Activated CD8-positive, alpha-beta memory T cell treated with anti-CD3 and anti-CD28 coated beads for 4 hours (primary cell): Measurements from ENCODE around the gene GNPTAB.

Experiments
- DNase-seq, 2 donors: peaks; one replicate each; pipeline ENCODE4 v3.0.0-alpha.2; 2020; ENCODE audit warnings: low read depth in 2 of 2

GNPTAB gene

DNA sequence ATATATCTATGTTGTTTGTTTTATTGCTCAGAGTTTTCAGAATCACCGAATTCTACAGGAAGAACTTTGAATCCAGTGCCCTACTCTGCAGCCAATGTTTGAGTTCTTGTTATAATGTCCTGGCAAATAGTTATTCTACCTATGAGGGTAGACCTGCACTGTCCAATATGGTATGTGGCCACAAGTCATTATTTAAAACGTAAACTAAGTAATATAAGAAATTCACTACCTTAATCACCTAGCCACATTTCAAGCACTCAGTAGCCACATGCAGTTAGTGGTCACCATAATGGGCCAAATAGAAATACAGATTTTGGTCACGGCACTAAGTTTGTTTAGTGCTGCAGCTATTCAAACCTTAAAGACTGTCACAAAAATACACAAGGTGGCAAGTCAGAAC lies 26.4 kb downstream of the GNPTAB start:
- no peak for DNase-seq

DNA sequence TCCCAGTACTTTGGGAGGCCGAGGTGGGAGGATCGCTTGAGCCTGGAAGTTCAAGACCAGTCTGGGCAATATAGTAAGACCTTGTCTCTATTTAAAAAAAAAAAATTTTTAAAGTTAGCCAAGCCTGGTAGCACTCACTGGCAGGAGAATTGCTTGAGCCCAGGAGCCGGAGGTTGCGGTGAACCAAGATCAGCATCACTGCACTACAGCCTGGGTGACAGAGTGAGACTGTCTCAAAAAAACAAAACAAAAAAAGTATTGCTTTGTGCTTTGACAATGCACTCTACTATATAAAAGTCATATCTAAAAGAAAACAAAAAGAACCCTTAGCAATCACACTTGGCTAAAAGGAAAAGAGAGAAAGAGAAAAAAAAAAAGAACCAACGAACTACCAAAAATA lies 26.8 kb downstream of the GNPTAB start:
- no peak for DNase-seq

DNA sequence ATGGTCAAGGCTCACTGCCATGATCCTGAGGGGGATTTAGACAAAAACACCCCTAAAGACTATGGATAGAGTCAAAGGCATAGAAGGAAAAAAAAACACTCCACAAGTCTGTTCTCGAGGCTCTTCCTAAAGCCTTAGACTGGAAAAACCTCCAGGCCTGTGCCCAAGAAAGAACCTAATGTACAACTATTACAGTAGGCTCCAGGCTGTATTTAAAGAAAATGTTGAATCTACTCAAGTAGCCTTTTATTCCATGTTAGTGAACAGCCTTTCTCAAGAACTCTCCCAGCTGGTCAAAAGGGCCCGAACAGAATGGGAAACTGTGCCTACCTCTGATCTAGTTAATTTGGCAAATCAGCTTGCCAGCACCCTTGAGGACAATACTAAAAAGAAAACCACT lies 28.3 kb downstream of the GNPTAB start:
- no peak for DNase-seq

DNA sequence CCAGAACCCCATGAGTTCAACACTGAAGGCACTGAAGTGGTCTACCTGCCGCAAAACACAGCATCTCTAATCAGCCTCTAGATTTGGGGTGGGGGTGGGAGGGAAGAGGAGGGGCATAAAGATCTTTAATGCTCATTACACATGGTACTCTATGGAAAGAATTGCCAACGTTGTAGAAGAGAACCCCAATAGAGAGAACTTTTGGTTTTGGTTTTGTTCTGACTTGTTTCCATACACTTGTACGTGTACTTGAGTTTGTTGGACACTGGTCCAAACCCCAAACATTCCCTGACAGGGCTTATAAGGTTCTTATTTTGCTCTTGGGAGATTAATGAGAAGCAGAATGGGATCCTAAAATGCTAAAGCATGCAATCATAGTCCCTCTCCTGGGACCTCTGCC lies 31.0 kb downstream of the GNPTAB start:
- no peak for DNase-seq

DNA sequence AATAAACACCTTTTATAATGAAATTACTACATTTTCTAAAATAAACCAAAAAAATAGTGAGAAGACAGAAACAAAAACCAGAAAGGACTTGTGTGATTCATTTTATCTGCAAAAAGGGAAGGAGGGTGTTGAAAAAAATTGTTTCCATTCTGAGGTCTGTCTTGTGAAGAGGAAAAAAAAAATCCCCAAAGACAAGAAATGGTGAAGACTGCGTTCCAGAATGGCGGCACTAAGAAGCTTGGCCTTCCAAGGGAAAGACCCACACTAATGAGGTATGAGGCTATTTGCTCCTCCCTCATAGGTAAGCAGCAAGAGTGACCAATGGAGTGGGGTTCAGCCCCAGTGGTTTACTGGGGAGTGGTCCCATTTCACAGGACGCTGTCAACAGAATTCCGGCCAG lies 35.0 kb downstream of the GNPTAB start:
- DNase-seq: no peak

DNA sequence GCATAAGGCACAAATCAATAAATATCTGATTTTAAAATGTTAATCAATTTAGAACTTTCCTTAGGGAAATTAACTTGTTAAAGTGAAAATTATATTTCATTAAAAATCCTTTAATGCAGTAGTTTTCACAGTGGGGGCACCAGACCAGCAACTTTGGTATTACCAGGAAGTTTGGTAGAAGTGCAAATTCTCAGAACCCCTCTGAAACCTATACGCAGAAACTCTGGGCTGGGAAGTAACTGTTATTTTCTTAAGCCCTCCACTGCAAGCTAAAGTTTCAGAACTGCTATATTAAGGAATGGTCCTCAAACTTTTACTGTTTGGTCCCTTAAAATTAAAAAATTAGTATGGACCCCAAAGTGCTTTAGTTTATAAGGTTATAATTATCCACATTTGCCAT lies 35.7 kb downstream of the GNPTAB start:
- DNase-seq: no peak

DNA sequence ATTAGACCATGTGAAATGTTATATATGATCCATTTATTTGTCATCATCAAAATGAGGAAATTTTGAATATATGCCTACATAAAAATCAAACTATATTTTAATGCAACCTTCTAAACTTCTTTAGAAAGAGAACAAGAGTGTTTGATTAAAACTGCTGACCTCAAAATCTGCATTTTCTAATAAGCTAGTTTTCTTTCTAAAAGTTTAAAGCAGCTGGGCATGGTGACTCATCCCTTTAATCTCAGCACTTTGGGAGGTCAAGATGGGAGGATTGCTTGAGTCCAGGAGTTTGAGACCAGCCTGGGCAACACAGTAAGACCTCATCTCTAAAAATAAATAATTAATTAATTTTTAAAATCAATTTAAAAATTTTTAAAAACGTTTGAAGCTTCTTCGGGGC lies 36.2 kb downstream of the GNPTAB start:
- DNase-seq: no peak

DNA sequence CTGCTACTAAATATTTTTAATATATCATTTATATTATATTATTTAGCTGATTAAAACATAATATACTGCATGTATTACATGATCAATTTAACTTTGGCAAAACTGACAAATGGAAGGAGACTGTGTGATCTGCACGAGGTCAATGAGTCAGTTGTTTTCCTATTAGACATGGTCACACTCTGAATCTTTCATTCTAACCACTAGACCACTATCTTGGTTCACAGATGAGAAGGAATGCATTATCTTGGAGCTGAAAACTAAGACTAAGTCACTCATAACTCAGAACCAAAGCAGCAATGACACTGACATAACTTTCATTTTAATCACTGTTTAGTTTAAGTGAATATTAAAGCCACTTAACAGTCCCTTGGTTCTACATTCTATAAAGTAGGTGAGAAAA lies 37.4 kb downstream of the GNPTAB start:
- DNase-seq: no peak

DNA sequence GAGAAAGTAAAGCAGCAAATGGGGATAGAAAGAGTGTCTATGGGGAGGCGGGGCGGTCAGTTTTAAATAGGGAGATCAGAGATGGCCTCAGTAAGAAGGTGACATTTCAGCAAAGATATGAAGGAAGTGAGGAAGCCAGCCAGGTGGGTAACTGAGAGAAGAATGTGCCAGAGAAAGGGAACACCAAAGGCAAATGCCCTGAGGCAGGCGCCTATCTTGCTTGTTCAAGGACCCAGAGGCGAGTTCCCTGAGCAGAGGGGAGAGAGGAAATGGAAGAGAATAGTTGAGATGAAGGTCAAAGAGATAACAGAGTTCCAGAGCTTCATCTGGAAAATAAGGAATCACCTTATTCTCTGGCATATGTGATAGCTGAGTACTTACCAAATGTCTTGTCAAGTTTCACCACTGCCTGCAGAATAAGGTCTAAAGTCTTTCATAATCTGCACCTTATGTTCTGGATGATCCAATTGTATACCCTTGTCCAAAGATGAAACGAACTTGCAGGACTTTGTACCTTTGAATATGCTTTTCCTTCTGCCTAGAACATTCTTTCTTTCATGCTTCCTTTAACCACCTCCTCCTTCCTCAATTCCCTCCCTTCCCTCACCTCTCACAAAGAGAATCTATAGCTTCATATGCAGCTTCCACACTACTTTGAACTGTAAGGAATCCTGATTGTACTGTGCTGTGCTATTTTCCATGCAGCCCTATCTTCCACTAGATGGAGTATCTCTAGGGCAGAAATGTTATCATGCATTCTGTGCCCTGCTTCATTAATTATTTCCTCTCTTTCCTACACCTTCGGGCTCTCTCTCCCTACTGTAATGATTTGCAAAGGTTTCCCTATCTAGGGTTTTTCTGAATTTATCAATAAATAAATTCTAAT lies 38.5 kb downstream of the GNPTAB start:
- DNase-seq: no peak

DNA sequence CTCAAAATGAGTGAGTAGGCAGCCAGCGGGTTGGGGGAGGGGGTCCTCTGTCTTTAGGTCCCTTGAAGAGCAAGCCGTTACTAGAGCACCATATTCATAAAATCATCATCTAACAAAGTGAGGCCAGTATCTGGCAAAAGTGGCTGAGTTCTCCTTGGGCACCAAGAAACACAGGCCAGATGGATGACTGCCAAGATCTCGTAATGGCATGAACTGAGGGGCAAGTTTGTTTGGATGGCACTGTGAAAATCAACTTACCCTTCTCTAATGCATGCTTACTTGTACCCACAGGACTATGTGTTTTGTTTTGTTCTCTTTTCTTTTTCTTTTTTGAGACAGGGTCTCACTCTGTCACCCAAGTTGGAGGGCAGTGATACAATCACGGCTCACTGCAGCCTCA lies 41.6 kb downstream of the GNPTAB start:
- DNase-seq: no peak

DNA sequence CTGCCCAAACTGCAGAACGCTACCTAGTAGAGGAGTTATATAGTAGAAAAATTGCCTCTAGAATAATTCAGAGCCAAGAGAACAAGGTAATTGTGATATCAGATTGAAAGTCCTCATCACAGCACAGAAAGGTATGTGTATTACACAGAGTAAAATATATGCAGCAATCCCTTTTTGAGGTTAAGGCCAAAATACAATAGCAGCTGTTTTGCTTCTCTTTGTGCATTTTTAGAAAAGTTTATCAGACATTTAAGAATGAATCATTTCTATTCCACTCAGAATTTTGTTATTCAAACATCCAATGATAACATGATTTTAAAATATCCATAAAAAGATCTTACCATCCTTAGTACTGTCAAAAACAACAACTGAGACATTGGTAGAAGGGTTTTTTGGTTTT lies 45.1 kb downstream of the GNPTAB start:
- no peak for DNase-seq

DNA sequence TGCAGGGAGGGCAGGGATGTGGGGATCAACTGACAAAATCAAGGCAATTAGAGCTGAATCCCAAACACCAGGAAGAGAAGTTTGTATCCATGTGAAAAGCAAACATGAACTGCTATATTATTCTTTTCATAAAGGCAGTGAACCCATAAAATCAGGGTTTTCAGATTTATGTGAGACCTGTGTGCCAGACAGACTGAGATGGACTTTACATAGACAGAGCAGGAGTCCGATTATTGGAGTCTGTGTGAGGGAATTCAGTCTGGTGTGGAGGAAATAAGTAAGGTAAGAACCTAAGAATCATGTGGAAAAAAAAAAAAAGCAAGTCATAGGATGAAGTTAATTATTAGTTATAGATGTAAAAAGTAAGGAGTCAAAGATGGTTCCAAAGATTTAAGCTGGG lies 46.4 kb downstream of the GNPTAB start:
- no peak for DNase-seq

DNA sequence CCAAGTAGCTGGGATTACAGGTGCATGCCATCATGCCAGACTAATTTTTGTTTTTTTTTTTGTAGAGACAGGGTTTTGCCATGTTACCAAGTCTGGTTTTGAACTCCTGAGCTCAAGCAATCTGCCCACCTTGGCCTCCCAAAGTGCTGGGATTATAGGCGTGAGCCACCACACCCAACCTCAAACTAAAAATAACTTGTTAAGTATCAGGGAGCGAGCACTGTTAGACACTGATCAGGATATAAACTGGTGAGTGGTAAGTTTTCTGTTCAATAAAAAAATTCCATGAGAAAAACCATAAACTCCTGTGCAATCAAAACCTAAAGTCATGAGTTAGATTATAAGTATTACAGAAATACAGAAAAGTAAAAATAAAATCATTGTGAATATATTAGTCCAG lies 46.9 kb downstream of the GNPTAB start:
- no peak for DNase-seq

DNA sequence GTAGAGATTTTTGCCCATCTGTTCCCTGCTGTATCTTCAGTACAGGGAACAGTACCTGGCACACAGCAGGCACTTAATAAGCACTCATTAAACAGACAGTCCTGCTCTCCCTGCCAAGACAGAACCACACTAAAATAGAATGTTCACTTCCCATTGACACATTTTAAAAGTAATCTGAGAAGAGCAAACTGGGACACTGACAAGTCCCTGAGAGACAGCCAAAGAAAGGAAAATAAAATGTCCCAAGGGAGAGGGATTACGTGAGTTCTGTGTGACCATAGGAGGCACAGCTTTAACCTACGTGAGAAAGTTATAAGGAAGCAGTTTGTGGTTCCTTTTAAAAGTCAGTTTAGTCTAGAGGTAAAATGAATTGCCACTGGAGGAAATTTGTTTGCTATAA lies 47.6 kb downstream of the GNPTAB start:
- DNase-seq: no peak

DNA sequence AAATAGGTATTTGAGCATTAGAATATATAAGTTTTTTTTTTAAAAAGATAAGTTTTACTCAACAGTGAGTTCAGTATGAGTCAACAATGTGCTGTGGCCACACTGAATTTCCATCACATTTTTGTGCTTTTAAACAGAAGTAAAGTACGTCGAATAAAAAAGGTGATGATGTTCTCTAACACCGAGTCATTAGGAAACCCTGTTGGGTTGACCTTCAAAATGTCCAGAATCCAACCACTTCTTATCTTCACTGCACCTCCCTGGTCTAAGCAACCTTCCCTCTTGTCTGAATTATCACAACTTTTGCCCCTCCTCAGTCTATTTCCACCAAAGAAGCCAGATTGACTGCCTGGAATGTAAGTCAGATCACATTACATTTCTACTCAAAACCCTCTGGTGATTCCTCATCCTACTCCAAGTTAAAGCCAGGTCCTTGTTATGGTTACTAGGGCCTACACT lies 48.5 kb downstream of the GNPTAB start:
- no peak for DNase-seq

DNA sequence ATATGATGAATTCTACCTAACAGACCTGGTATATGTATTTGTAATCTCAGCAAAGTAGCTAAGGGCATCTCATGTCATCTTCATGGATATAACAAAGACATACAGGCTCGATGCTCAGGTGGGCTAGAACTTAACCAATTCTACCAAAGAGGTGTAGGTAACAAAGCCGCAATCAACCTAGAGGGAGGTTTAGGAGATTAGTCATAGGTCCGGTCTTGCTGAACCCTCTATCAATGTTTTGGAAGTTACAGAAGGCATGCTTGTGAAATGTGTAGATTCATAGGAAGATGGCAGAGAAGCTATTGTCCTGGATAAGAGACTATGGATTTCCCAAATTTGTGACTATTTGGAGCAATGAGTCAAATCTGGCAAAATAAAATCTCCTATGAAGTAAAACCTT lies 48.9 kb downstream of the GNPTAB start:
- no peak for DNase-seq

DNA sequence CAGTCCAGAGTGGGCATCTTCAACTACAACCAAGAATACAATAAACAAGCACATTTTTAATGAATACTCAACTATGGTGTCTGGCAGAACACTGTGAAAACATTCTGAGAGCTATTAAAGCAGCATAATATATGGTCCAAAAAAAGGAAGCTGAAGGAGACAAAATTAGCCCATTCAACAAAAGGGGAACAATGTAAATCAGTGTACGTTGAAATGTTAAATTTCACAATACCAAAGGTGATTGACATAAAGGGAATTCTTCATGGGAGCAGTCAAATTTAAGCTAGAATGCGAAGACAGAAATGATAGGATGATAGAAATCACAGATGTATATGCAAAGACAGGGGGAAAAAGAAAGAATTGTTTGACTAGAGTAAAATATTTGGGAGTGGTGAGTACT lies 50.2 kb downstream of the GNPTAB start:
- DNase-seq: no peak

DNA sequence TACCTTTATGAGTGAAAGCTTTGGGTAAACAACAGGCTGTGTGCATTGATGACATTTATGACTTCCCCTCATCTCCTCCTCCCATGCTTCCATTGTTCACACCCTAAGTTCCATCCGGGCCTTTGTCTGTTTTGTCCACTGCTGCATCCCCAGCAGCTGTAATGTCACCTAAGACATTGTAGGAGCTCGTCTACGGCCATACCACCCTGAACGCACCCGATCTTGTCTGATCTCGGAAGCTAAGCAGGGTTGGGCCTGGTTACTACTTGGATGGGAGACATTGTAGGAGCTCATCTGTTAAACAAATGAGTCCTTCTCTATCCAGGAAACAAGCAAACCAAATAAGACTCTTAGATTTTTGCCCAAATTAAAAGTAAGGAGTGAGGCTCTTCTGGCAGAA lies 51.1 kb downstream of the GNPTAB start:
- no peak for DNase-seq

DNA sequence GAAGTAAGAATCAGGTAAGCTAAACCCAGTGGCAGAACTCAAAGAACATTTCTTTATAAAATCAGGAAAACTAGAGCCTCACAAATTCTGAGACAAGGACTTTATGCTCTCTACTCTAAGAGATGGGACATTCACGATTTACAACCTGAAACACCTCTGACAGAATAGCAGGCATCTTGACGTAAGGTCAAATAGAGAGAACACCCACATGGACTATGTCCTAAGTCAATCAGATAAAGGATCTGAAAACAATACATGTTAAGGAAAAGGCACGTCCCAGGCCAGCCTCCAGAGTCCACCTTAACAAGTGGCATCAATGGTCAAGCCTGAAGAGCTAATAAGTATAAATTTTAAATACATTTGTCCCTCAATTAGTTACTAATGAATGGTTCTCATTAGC lies 51.6 kb downstream of the GNPTAB start:
- no peak for DNase-seq

DNA sequence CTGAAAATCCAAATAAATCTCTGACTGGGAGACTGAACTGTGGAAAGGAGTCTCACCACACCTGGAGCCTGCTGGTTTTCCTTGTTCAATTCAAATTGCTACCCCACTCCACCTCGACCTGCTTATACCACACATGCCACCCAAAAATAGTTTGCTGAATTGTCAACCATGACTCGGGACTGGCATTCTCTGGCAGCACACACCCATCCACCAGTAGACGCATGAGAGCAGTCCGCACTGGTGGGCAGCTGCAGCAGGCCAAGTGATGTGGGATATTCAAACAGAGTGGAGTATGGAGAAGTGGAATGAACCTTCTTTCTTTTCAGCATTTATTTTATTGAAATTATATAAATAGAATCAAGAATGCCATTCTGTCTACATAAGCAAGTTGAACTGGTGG lies 52.8 kb downstream of the GNPTAB start:
- no peak for DNase-seq

DNA sequence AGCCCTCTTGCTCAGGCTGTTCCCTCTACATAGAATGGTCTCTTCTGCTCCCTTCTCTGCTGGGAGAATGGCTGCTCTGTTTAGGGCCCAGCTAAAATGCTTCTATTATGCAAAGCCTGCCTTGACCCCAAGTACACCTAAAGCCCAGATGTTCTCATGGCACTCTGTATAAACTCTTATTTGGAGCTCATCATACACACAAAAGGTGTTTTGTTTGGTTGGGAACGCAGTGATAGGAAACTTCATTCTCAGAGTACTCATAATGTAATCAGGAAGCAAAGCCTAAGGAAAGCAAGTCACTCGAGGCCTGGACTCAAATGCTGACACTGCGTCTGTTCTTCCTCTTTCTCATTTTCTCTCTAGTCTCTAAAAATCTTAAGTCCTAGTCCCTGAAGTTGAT lies 53.3 kb downstream of the GNPTAB start:
- DNase-seq: no peak

DNA sequence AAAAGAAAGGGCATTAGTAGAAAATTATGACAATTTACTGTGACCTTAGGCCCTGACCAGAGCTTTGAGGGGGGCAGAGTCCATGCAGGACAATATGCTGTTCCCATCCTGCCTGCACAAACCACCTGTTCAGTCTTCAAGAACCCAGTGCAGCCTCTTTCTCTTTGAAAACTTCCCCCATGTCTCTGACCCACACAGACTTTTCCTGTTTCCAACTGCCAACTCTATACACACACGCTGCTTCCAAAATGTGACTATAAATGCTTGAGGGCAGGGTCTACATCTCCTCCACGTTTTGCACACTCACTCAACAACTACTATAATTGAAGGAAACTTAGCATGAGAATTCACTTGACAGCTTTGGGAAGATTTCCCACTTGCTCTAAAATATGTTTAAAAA lies 54.9 kb downstream of the GNPTAB start:
- DNase-seq: no peak

DNA sequence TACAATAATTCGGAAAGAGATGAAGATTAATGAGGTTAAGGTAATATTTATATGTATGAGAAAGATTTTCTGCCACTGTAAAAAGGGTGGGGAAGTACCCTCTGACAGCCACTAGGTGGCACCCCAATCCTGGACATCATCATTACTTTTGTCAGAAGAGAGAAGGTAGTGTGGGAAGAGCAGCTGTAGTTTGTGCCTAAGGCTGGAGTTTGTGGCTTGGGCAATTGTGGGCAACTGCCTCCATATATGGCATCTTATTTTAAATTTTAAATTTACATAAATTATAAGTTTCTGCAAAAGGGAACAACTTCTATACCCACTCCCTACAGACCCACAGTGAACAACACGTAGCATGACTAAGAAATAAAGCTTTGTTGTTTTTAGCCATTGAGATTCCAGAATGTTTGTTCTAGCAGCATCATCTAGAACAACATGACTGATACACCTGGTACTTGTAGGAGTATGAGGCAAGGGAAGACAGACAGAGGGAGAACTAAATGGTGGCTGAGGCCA lies 57.1 kb downstream of the GNPTAB start:
- DNase-seq: peak; percentile 45 to 50
